NCI-H1105 (cell line): Measurements from ENCODE around the gene WWOX.
A peak's percentile ranks its signal among the peaks of the same experiment; 100 is the strongest.

Experiments
- DNase-seq: peaks from one replicate; lab custom pipeline; 2025; lab: John Stamatoyannopoulos, UW

Gene WWOX

DNA sequence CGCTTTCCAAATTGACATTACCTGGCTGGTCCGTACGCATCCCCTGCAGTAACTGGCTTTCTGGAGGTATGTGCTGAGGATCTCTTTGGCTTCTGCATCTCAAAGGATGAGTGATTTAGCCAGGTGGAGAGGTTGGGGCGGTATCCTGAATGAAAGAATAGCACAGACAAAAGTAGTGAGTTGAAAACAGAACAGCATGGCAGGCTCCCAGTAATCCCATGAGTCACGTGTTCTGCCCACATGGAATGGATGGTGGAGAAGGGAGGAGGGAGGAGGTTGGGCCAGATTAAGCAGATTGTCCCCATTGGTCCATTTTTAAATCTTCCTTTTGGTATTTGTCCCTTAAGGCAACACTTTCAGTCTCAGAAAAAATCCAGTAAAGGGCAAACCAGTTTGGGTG, 176.0 kb downstream of the WWOX start:
- DNase-seq, result no peak

DNA sequence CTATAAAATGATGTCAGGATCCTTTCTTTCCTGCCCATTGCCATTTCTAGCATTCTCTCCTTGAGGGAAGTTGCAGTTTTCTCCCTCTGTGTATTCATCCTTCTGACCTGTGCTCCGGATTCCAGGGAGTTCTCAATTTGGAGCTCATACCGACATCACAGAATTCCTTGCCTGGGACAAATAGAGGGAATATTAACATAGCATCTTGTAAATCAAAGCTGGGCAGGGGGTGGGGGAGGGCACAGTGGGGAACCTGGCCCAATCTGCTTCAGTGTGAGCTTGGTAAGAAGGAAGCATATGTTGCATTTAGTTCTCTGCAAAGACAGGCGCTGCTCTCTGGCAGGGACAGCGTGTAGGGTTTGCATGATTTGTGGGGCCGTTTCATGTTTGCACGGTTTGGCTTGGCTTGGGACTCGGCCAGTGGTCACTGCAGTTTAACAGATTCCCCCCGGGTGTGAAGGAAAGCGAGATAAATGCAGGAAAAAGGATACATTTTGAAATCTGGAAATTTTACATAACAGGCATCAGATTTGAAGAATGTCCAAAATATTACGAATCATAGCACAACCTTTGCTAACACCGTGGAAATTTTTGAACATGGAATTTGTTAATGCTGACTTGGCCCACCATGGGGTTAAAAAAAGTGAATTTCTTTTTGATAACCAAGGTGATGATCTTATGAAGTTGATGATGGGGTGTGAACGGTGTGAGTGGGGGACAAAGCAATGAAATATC, 178.0 kb downstream of the WWOX start:
- no peak for DNase-seq

DNA sequence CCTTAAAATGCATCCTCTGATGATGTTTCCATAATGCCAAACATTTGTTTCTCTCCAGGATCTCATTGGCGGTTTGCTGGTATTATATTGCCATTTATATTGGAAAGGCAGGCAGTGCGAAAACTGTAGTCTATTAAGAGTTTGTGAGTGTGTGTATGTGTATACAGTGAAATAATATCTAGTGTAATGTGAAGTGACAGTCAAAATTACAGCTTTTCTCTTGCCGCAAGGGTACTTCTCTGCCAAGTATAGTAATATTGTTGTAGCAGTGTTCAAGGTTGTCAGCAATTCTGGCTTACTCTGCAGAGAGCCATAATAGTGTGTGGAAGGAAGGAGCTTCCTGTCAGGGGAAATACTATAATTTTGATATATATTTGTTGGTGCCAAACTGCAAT, 178.6 kb downstream of the WWOX start:
- DNase-seq, result no peak

GRCh38 chr16:78281115-78281514, 181.7 kb downstream of the WWOX start:
- no peak for DNase-seq

- DNase-seq, result no peak
These were observed 184.2 kb downstream of the WWOX start for GRCh38 chr16:78283548-78284251.

DNA sequence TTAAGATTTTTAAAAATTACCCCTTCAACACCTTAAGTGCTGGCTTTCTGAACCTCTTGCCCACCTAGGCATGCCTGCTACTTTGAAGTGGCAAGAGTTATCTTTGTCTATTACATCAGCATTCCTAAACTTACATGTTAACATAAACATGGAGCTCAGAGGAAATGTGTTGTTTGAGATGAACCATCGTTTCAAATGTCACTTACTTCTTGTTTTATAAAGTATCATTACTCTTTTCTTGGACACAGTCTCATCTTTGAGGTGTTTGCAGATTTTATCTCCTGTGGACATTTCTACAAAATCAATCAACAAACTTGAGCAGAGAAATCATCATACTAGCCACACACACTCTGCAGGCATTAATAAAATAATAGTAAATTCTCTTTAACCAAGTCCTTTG, 184.9 kb downstream of the WWOX start:
- DNase-seq, result no peak

DNA sequence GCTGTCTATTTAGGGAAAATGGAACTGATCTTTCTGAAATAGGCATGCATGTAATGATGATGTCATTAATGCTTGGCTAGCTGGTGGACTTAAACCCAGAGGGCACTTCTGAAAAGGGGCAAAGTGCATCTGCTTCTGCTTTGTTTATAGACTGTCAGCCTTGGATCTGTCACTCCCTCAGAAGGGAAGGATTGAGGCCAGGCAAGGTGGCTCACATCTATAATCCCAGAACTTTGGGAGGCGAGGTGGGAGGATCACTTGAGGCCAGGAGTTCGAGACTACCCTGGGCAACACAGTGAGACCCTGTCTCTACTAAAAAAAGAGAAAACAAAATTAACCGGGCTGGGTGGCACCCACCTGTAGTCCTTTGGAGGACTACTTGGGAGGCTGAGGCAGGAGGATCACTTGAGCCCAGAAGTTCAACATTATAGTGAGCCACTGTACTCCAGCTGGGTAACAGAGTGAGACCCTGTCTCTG, 185.5 kb downstream of the WWOX start:
- DNase-seq, result no peak

DNA sequence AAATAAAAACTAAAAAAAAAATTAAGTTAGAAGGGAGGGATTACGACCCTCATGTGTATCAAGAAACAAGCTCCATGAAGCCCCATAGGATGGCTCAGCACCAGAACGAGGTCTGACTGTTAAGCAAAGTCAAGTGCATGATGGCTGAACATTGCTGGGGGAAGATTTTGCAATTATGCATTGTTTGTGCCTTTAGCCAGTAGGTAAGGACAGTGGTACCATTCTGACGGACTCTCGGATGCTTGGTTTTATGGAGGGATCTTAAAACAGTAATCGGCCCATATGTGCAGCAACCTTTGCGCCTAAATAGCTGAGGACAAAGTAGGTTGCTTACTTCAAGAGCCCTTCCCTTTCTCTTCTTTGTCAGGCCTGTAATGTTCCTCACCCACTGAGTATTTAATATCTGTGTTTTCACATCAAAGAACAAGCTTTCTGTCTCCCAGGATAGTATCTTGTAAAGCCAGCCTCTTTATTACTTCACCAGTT, 186.0 kb downstream of the WWOX start:
- no peak for DNase-seq

GRCh38 chr16:78286065-78286464, 186.6 kb downstream of the WWOX start:
- no peak for DNase-seq

DNA sequence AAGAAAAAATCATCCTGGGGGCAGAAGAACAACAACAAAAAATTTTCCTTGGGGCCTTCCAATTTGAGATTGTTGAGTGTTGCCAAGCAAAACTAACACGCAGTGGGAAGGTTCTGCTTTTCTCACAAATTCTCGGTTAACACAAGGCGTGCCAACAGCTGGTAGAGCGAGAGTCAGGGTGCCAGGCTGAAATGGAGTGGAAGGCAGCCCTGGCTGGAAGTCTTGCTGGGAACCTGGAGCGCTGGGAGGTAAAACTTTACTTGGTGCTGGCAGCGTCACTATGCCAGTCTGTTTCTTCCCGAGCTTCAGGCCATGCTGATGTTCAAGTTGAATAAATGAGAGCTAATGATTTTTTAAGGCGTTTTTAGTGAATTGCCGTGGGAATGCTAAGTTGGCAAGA, 189.4 kb downstream of the WWOX start:
- DNase-seq, result no peak

DNA sequence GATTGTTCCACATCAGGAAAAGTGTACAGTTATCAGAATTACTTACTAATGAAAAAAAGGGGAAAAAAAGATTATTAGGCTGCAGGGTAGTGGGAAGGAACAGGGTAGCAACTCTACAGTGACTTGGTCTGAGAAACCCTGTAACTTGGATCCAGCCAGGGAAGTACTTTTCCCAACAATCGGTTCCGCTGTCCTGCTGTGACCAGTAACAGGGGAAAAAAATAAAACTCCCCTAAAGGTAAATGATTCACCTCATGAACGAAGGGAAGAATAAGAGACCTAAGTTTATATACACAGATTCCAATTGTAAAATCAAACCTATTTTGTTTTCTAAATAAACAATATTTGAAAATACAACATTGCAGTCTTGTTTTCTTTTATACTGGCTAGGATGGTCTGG, 189.9 kb downstream of the WWOX start:
- no peak for DNase-seq

- no peak for DNase-seq
These were observed 190.4 kb downstream of the WWOX start for GRCh38 chr16:78289844-78290277.

DNA sequence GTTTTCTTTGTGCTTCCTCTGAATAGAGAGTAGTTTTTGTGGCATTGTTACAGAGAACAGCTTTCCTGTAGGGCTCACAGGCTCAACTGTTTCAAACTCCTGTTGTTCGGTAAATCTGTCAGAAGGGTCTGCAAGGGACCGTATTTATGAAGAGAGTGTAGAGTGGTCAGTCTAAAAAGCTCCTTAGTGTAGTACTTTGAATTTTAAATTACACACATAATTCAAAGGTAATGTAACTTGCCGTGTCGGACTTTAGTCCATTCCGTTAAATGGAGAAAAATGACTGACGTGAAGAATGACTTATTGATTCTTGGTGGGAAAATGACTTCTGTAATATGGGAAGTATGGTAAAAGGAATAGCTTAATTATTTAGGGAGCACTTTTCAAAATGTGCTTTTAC, 190.9 kb downstream of the WWOX start:
- DNase-seq, result no peak

GRCh38 chr16:78290872-78291591, 191.6 kb downstream of the WWOX start:
- peak; percentile 54 for DNase-seq

DNA sequence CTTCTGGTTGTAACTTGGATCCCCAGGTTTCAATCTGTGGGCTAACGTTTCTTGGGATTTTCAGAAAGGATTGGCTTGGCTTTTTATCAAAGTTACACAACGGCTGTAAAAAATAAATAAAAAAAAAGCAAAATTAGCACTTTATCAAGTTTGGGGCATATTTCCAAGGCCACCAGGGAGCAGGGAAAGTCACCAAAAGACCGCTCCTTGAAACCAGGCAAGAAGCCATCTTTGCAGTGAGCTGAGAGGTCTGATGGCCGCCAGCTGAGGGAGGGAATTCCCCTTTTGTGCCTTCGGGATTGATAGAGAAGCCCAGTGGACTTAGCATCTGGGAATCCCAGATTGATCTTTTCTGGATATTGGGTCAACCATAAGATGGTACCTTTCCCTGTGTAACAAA, 192.2 kb downstream of the WWOX start:
- no peak for DNase-seq

DNA sequence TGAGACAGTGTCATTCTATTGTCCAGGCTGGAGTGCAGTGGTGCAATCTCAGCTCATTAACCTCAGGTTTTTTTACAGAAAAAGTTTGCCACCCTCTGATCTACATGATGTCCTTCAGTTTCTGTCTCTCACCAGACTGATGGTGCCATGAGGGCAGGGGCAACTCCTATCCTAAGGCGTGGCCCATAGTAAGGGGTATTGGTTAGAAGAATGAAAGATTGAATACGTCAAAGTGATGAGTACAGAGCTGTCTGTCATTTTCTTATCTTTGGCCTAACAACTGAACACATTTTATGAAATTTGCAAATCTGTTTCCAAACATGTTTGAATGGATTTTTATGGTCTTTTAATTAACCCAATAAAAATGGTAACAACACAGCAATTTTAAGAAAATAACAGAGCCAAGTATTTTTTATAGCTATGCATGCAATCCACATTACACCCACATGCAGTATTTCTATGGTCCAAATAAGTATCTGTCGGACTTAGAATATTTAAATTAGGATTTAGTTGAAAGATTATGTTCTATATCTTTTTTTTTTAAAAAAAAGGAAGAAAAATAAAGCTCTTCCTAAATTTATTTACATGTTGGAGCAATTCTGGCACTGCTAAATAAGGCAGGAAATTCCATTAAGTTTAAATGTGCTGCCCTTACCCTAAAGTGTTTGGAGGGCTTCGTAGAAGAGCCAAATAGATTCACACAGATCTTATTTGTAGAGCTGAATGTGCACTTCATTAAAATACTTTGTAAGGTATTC, 192.8 kb downstream of the WWOX start:
- no peak for DNase-seq

DNA sequence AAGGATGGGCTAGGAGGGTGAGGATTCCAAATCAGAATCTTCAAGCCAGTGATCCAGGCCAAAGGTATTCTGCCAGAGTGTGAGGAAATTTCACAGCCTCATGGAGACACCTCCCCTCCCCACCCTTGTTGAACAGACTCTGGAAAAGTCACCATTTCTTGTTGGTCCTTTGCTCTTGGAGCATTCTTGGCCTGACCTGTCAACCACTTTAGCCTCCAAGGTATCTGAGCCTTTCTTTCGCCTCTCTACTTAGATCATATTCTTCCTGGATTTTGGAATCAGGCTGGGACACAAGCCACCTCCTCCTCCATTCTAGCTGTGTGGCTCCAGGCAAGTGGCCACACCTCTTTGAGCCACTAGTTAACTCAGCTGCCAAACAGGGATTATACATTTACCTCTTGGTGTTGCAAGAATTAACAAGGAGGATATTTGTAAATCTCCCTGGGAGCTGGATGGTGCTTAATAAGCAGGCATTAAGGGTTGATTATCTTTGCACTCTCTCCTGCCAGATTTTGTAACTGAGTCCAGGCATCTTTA, 193.5 kb downstream of the WWOX start:
- no peak for DNase-seq

DNA sequence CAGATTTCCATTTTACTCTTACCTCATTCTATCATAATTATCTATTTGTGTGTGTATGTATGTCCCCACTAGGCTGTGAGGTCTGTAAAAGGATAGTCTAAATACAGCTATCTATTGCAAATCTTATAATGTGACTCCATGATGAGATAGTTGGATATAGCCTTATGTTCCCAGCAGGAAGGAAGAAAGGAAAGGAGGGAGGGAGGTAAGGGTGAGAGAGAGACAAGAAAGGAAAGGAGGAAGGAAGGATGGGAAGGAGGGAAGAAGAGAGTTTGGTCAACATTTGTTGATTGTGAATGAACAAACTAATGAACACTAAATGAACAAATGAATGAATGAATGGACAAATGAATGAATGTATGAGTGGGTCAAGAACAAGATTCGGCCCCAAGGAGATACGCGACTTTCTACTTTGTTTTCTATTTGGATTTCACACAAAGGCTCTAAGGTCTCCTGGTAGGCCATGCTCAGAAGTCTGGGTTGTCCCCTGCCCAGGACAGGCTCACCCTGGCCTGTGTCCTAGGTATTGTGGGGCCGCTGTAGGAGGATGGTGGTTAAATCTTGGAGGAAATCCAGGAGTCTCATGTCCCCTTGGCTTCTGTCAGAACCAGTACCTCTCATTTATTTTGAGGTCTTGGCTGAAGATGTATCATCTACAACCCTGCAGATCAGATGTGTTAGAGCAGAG, 195.2 kb downstream of the WWOX start:
- no peak for DNase-seq

- DNase-seq, result no peak
These were observed 197.7 kb downstream of the WWOX start for GRCh38 chr16:78297066-78297666.

GRCh38 chr16:78298986-78299385, 199.5 kb downstream of the WWOX start:
- no peak for DNase-seq

DNA sequence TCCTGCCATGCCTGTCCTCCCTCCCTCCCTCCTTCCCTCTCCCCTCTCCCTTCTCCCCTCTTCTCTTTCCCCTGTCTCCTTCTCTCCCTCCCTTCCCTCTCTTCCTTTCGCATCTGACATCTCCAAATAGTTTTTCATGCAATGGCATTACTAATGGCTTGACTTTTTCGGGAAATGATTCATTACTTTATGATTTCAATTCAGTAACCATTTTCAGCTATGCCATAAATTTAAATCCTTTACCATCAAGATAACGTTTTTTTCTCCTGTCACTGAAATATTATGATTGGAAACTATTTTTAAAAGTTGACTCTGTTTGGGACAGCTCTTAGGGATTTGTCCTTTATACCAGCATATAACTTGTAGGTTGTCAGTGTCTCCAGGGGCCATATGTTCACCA, 201.0 kb downstream of the WWOX start:
- DNase-seq, result no peak
